BLaER1 treated with 17β-estradiol and CSF1 and Interleukin-3, amounts not matched to agents 10 nM and 100 nM (cell line): ENCODE data around the gene SEBOX.

Source experiments
- H3K27ac ChIP-seq, 11 experiments: shearing (Covaris generic); formaldehyde crosslinking; 2 replicates each; pipeline ENCODE4 v1.8.1; 2022
- H3K27me3 ChIP-seq, 11 experiments: shearing (Covaris generic); formaldehyde crosslinking; 2 replicates each; pipeline ENCODE4 v1.8.1; 2022
- H3K36me3 ChIP-seq, 11 experiments: shearing (Covaris generic); formaldehyde crosslinking; 2 replicates each; pipeline ENCODE4 v1.8.1; 2022
- H3K4me1 ChIP-seq, 10 experiments: shearing (Covaris generic); formaldehyde crosslinking; 2 replicates each; pipeline ENCODE4 v1.8.1; 2022
- H3K4me2 ChIP-seq, 11 experiments: shearing (Covaris generic); formaldehyde crosslinking; 2 replicates each; pipeline ENCODE4 v1.8.1; 2022
- H3K4me3 ChIP-seq, 10 experiments: shearing (Covaris generic); formaldehyde crosslinking; 2 replicates each; pipeline ENCODE4 v1.8.1; 2022
- H3K9ac ChIP-seq, 11 experiments: shearing (Covaris generic); formaldehyde crosslinking; 2 replicates each; pipeline ENCODE4 v1.8.1; 2022
- H3K9me3 ChIP-seq, 11 experiments: shearing (Covaris generic); formaldehyde crosslinking; replicated peaks in 1 of 11; 2 replicates each; pipeline ENCODE4 v1.8.1; 2022
- H4K20me1 ChIP-seq, 11 experiments: shearing (Covaris generic); formaldehyde crosslinking; 2 replicates each; pipeline ENCODE4 v1.8.1; 2022
- Cebpa-rat ChIP-seq, 11 experiments: shearing (Covaris generic); IDR thresholded peaks; 2 replicates each; pipeline ENCODE4 v1.8.1; 2022

Gene SEBOX

GRCh38 chr17:28381141-28381825 lies 16.3 kb upstream of the SEBOX start:
- peaks cover 17 to 32% (median 29%) of the 10 kb centered on the region in 10 experiments; a peak in 19 of 20 replicates for H3K4me1 ChIP-seq
- no peaks in the 10 kb centered on the region for H3K9me3 ChIP-seq
- peaks cover 0 to 32% (median 13%) of the 10 kb centered on the region in 11 experiments; a peak in 17 of 22 replicates for H3K36me3 ChIP-seq
- TF ChIP-seq Cebpa-rat (IDR thresholded peaks at IDR 0.05): no peak
- H4K20me1 ChIP-seq: peaks cover 0 to 74% (median 14%) of the 10 kb centered on the region in 11 experiments; a peak in 13 of 22 replicates
- H3K9ac ChIP-seq: no peak overlapping the region
- H3K27me3 ChIP-seq: peaks cover 18 to 36% (median 29%) of the 10 kb centered on the region in 11 experiments
- no peak overlapping the region for H3K4me2 ChIP-seq
- no peak overlapping the region for H3K27ac ChIP-seq
- no peak overlapping the region for H3K4me3 ChIP-seq

DNA sequence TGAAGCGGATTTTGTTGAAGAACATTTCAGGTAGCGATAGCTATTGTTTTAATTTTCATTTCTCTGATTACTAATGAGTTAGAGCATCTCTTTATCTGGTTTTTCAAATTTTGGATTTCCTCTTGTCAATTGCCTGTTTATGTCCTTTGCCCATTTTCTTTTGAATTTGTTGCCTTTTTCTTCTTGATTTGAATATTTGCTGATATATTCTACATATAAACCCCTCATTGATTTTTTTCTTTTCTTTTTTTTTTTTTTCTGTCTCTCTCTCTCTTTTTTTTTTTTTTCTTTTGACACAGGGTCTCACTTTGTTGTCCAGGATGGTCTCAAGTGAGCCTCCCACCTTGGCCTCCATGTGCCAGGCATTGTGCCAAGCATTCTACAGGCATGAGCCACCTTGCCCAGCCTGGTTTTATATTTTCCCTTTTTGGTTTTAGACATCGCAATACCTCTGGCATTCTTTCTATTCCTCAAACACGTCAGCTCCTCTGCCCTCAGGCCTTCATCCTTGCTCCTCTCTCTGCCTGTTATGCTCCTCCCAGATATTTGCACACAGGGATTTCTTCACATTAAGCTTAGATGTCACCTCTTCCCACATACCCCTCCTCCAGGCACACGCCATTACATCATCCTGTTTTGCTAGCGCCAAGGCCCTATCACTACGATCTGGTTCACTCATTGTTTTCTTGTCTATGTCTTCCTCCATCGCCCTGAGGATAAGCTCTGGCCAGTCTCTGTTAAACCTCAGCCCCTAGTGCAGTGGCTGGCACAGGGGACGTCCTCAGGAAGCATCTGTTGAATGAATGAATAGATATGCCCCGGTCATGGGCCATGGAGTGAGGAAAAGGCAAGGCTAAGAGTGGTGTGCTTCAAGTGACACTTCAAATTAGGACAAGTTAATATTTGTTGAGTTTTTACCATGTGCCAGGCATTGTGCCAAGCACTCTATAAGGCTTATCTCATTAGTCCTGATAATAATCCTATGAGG lies 15.1 kb upstream of the SEBOX start:
- no peak for TF ChIP-seq Cebpa-rat (IDR thresholded peaks at IDR 0.05)
- Histone ChIP-seq H3K4me1 (peaks cover 11 to 27% (median 24%) of the 10 kb centered on the region in 10 experiments; a peak in 19 of 20 replicates), H3K4me2 (peak overlapping the region in 5 of 11 experiments; percentile 2 to 22 (median 4); a peak in 5 of 22 replicates), H3K36me3 (peaks cover 0 to 32% (median 13%) of the 10 kb centered on the region in 11 experiments; a peak in 17 of 22 replicates), H4K20me1 (peaks cover 0 to 71% (median 19%) of the 10 kb centered on the region in 11 experiments; a peak in 13 of 22 replicates), H3K4me3 (no peak overlapping the region), H3K9me3 (no peaks in the 10 kb centered on the region), H3K27me3 (peaks cover 18 to 26% (median 21%) of the 10 kb centered on the region in 11 experiments), H3K27ac (no peak overlapping the region), H3K9ac (no peak overlapping the region)

GRCh38 chr17:28372945-28373274 lies 7.9 kb upstream of the SEBOX start:
- no peak for TF ChIP-seq Cebpa-rat (IDR thresholded peaks at IDR 0.05)
- Histone ChIP-seq H3K36me3 (peaks cover 0 to 14% (median 3%) of the 10 kb centered on the region in 11 experiments; a peak in 10 of 22 replicates), H3K9ac (peak overlapping the region in 10 of 11 experiments; percentile 69 to 89 (median 80); a peak in 16 of 22 replicates), H3K9me3 (no peaks in the 10 kb centered on the region), H3K27me3 (no peaks in the 10 kb centered on the region; a peak in 1 of 22 replicates), H3K4me1 (peaks cover 32 to 47% (median 40%) of the 10 kb centered on the region in 10 experiments), H3K27ac (no peak overlapping the region; a peak in 1 of 22 replicates), H3K4me2 (peak overlapping the region; percentile 96 to 100 (median 98)), H4K20me1 (peaks cover 18 to 67% (median 49%) of the 10 kb centered on the region in 11 experiments; a peak in 19 of 22 replicates), H3K4me3 (peak overlapping the region; percentile 63 to 79 (median 74); a peak in 19 of 20 replicates)

DNA sequence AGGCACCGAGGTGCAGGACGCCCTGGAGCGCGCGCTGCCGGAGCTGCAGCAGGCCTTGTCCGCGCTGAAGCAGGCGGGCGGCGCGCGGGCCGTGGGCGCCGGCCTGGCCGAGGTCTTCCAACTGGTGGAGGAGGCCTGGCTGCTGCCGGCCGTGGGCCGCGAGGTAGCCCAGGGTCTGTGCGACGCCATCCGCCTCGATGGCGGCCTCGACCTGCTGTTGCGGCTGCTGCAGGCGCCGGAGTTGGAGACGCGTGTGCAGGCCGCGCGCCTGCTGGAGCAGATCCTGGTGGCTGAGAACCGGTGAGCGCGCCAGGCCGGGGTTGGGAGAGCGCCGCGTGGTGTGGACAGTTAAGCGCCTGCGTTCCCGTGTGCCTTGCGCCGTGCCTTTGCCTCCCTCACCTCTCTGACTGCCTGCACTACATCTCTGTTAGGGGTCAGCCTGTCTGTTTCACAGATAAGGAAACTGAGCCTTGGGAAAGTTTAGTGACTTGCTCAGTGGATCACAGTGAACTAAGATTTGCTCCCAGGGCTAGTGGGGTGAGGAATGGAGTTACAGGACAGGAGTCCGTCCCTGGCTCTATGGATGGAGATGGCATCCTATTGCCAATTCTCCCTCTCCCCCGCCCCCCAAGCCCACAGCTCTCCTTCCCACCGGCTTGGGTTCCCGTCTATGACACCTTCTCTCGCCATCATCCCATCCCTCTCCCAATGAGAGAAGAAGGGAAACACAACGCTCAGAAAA lies 7.4 kb upstream of the SEBOX start:
- Histone ChIP-seq H3K4me3 (peak overlapping the region; percentile 63 to 79 (median 74)), H3K27ac (peak overlapping the region in 9 of 11 experiments; percentile 50 to 83 (median 75); a peak in 20 of 22 replicates), H3K4me2 (peak overlapping the region; percentile 96 to 100 (median 98)), H3K9ac (peak overlapping the region; percentile 69 to 89 (median 79)), H4K20me1 (peaks cover 18 to 63% (median 47%) of the 10 kb centered on the region in 11 experiments; a peak in 19 of 22 replicates), H3K9me3 (no peaks in the 10 kb centered on the region), H3K36me3 (peaks cover 0 to 10% (median 3%) of the 10 kb centered on the region in 11 experiments; a peak in 10 of 22 replicates), H3K27me3 (no peaks in the 10 kb centered on the region; a peak in 1 of 22 replicates), H3K4me1 (peaks cover 32 to 47% (median 40%) of the 10 kb centered on the region in 10 experiments)
- TF ChIP-seq Cebpa-rat (IDR thresholded peaks at IDR 0.05): no peak

DNA sequence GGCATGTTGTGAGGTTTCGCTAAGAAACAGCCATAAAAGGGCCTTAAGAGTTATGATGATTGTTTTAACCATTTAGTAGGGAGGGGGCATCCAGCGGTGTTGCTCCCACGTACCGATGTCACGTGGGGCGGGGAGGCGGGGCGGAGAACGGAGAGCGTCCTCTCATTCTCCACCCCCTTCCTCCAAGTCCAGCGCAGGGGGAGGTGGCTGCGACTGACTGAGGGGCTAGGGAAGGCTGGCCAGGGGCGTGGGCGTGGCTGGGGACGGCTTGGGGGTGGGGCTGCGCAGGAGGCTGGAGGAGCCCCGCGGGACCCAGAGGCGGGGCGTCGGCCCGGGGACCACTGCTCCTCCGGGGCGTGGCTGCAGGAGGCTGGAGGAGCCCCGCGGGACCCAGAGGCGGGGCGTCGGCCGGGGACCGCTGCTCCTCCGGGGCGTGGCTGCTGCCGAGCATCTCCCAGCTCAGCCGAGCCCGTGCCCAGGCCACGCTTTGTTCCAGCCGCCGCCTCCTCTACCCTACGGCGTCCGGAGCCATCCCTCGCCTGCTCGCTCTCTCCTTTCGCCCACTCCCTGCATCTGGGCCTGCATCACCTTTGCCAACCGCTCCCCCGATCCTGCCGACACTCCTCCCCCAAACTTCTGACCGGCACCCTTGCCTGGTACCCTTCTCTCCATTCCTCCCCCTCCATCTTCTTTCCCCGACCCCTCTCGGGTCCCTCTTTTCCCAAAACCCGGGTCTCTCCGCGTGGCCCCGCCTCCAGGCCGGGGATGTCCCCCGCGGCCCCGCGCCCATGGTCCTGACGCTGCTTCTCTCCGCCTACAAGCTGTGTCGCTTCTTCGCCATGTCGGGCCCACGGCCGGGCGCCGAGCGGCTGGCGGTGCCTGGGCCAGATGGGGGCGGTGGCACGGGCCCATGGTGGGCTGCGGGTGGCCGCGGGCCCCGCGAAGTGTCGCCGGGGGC lies 6.5 kb upstream of the SEBOX start, which contains the start of gene SARM1:
SARM1 (plus strand) TSS at position 450 of the 958 bp plus-strand sequence; CDS start at position 789, 339 bp downstream.
- H3K36me3 ChIP-seq: peaks cover 0 to 11% (median 0%) of the 10 kb centered on the region in 11 experiments; a peak in 4 of 22 replicates
- peak within 1 kb of the TSS in 9 of 11 experiments; percentile 50 to 83 (median 75); a peak in 20 of 22 replicates for H3K27ac ChIP-seq
- peaks cover 32 to 47% (median 40%) of the 10 kb centered on the region in 10 experiments for H3K4me1 ChIP-seq
- H4K20me1 ChIP-seq: peaks cover 18 to 68% (median 39%) of the 10 kb centered on the region in 11 experiments; a peak in 19 of 22 replicates
- H3K9ac ChIP-seq: peak within 1 kb of the TSS; percentile 69 to 89 (median 79)
- H3K4me3 ChIP-seq: peak within 1 kb of the TSS; percentile 63 to 79 (median 74)
- no peaks in the 10 kb centered on the region for H3K9me3 ChIP-seq
- H3K27me3 ChIP-seq: no peaks in the 10 kb centered on the region; a peak in 1 of 22 replicates
- peak within 1 kb of the TSS; percentile 96 to 100 (median 98) for H3K4me2 ChIP-seq
- no peak for TF ChIP-seq Cebpa-rat (IDR thresholded peaks at IDR 0.05)

GRCh38 chr17:28370744-28371103 lies 5.7 kb upstream of the SEBOX start:
- peak overlapping the region; percentile 96 to 100 (median 98) for H3K4me2 ChIP-seq
- H3K4me3 ChIP-seq: peak overlapping the region in 7 of 10 experiments; percentile 65 to 79 (median 74); a peak in 8 of 20 replicates
- no peaks in the 10 kb centered on the region for H3K9me3 ChIP-seq
- peaks cover 15 to 64% (median 39%) of the 10 kb centered on the region in 11 experiments; a peak in 19 of 22 replicates for H4K20me1 ChIP-seq
- H3K27me3 ChIP-seq: no peaks in the 10 kb centered on the region; a peak in 1 of 22 replicates
- peaks cover 32 to 47% (median 40%) of the 10 kb centered on the region in 10 experiments for H3K4me1 ChIP-seq
- H3K9ac ChIP-seq: peak overlapping the region in 7 of 11 experiments; percentile 3 to 84 (median 46); a peak in 5 of 22 replicates
- no peak for TF ChIP-seq Cebpa-rat (IDR thresholded peaks at IDR 0.05)
- H3K36me3 ChIP-seq: peaks cover 0 to 16% (median 2%) of the 10 kb centered on the region in 11 experiments; a peak in 6 of 22 replicates
- H3K27ac ChIP-seq: peak overlapping the region in 6 of 11 experiments; percentile 13 to 60 (median 39); a peak in 8 of 22 replicates
